Measurements from ENCODE around the gene WNT7B. TPM values are rescaled to one million over a fixed set of nuclear protein-coding genes. Genes with fewer than 3 reads are reported as not detected.

The WNT7B gene
- total and polyA plus RNA-seq, 10 of the 15 experiments (the other 5 are each of a cell fraction or from before 2014, with no cell fraction given): 0.12 TPM; not detected in 9

GRCh38 chr22:45896153-45896951 lies 80.6 kb downstream of the WNT7B start:
- in situ Hi-C loops (cut with MboI): no loop called here

More at GRCh38 chr22:45896153-45896951, 80.6 kb downstream of the WNT7B start:
- Histone ChIP-seq H3K4me1 (ENCODE audit: control insufficient read depth, insufficient read depth, low read length) (no peaks in the 10 kb centered on the region), H3K27ac (ENCODE audit: control insufficient read depth, insufficient read depth) (no peak overlapping the region), H3K9me3 (replicated peaks; ENCODE audit: control insufficient read depth, insufficient read depth, low read length) (no peaks in the 10 kb centered on the region), H3K36me3 (ENCODE audit: control insufficient read depth in 2 of 2, insufficient read depth in 2 of 2, low read length in 1 of 2) (no peaks in the 10 kb centered on the region), H3K27me3 (replicated peaks in 1 of 2; ENCODE audit: control insufficient read depth in 2 of 2, insufficient read depth in 2 of 2, low read length in 1 of 2) (no peaks in the 10 kb centered on the region; a peak in 1 of 4 replicates), H4K20me1 (ENCODE audit: control insufficient read depth, insufficient read depth) (no peaks in the 10 kb centered on the region), H3K79me2 (ENCODE audit: control insufficient read depth, insufficient read depth, low read length) (no peaks in the 10 kb centered on the region), H2AFZ (ENCODE audit: control insufficient read depth, low read depth, low read length) (no peak overlapping the region), H3K9ac (ENCODE audit: control insufficient read depth, insufficient read depth, low read length) (no peak overlapping the region), H3K4me3 (no peak overlapping the region), H3K4me2 (ENCODE audit: control insufficient read depth, insufficient read depth) (no peak overlapping the region)
- WGBS (ENCODE audit: insufficient coverage, insufficient replicate concordance, low lambda C conversion rate, missing lambda C conversion rate): 47% methylated on average over 20 of the region's 20 CpGs
- ChIA-PET RAD21 (ENCODE audit: unreplicated experiment) (no interaction called here), CTCF (interaction anchor here (2.5 kb wide), 1 partner anchor 33 kb away, joined by 8 read pairs; no protein-coding TSS in a partner anchor), SMC1A (ENCODE audit: uncharacterized antibody, unreplicated experiment) (no interaction called here), POLR2A (no interaction called here)
- no TSS peak for BruUV-seq (replicated peaks)
- no peak for TF ChIP-seq CBX3 (IDR thresholded peaks at IDR 0.05; ENCODE audit: borderline replicate concordance, low read depth)
- no peak for TF ChIP-seq FOXK2 (IDR thresholded peaks at IDR 0.05)
- no peak for TF ChIP-seq MTA2 (IDR thresholded peaks at IDR 0.05; ENCODE audit: low read depth)
- TF ChIP-seq, protein P1, sequence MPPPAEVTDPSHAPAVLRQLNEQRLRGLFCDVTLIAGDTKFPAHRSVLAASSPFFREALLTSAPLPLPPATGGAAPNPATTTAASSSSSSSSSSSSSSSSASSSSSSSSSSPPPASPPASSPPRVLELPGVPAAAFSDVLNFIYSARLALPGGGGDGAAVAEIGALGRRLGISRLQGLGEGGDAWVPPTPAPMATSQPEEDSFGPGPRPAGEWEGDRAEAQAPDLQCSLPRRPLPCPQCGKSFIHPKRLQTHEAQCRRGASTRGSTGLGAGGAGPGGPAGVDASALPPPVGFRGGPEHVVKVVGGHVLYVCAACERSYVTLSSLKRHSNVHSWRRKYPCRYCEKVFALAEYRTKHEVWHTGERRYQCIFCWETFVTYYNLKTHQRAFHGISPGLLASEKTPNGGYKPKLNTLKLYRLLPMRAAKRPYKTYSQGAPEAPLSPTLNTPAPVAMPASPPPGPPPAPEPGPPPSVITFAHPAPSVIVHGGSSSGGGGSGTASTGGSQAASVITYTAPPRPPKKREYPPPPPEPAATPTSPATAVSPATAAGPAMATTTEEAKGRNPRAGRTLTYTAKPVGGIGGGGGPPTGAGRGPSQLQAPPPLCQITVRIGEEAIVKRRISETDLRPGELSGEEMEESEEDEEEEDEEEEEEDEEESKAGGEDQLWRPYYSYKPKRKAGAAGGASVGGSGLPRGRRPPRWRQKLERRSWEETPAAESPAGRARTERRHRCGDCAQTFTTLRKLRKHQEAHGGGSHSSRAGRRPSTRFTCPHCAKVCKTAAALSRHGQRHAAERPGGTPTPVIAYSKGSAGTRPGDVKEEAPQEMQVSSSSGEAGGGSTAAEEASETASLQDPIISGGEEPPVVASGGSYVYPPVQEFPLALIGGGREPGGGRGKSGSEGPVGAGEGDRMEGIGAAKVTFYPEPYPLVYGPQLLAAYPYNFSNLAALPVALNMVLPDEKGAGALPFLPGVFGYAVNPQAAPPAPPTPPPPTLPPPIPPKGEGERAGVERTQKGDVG (CRISPR knock-in tag; IDR thresholded peaks at IDR 0.05): no peak
- TF ChIP-seq MXI1 (IDR thresholded peaks at IDR 0.05; ENCODE audit: low read depth, low read length): no peak
- TF ChIP-seq ZNF274 (IDR thresholded peaks at IDR 0.05; ENCODE audit: insufficient read depth, insufficient read length): no peak
- TF ChIP-seq RELA (IDR thresholded peaks at IDR 0.05; ENCODE audit: borderline replicate concordance, partially characterized antibody): no peak
- TF ChIP-seq NR2C1 (IDR thresholded peaks at IDR 0.05): no peak
- no peak for TF ChIP-seq BCLAF1 (IDR thresholded peaks at IDR 0.05)
- no peak for TF ChIP-seq ZNF622 (IDR thresholded peaks at IDR 0.05)
- TF ChIP-seq BRCA1 (IDR thresholded peaks at IDR 0.05; ENCODE audit: low read depth, low read length): no peak
- no peak for FAIRE-seq
- DNase-seq (ENCODE audit: low read depth, low spot score): no peak
- ATAC-seq: no peak
- intact Hi-C loops (cut with micrococcal nuclease; ENCODE audit: unreplicated experiment): no loop called here
